ENCODE results near the gene SLC4A2. TPM values are rescaled to one million over a fixed set of nuclear protein-coding genes. Genes with fewer than 3 reads are reported as not detected.

The SLC4A2 gene
- polyA plus RNA-seq, 3 donors, result 21.6 to 132 (median 23.8) TPM

GRCh38 chr7:151087245-151088018, 28.0 kb downstream of the SLC4A2 start:
- H3K27ac ChIP-seq (ENCODE audit: low read depth in 1 of 2, low read length in 2 of 2), result peak overlapping the region; percentile 97 to 99
- peak overlapping the region; percentile 73 to 98 (median 95) for H3K4me3 ChIP-seq (replicated peaks in 1 of 3; ENCODE audit: low read depth in 2 of 3, low read length in 3 of 3)
- peaks cover 58 to 78% of the 10 kb centered on the region in 2 donors for H3K4me1 ChIP-seq (ENCODE audit: control insufficient read depth in 1 of 2, insufficient read depth in 2 of 2, low read length in 2 of 2)
- H3K9ac ChIP-seq (ENCODE audit: insufficient read depth, low read length, poor library complexity, severe bottlenecking), result peak overlapping the region; percentile 90
- no peaks in the 10 kb centered on the region for H3K9me3 ChIP-seq (replicated peaks in 1 of 2; ENCODE audit: control insufficient read depth in 1 of 2, insufficient read depth in 1 of 2, low read length in 2 of 2)
- Mint-ChIP-seq H3K4me1 (peaks cover 63% of the 10 kb centered on the region), H3K36me3 (peaks cover 16 to 19% of the 10 kb centered on the region in 2 donors), H3K27me3 (ENCODE audit: low read depth in 3 of 3) (peaks cover 0 to 2% (median 0%) of the 10 kb centered on the region in 3 donors), H3K4me3 (peak overlapping the region; percentile 90 to 94), H3K9me3 (peaks cover 0 to 3% (median 0%) of the 10 kb centered on the region in 7 donors), H3K27ac (peak overlapping the region; percentile 99 to 100 (median 99))
- WGBS (ENCODE audit: insufficient coverage), result under 1% methylated on average over 69 of the region's 70 CpGs
- H3K79me2 ChIP-seq (ENCODE audit: insufficient read depth, low read length), result peaks cover 43% of the 10 kb centered on the region
- H3K27me3 ChIP-seq (ENCODE audit: control insufficient read depth in 2 of 2, insufficient read depth in 2 of 2, low read length in 2 of 2), result no peaks in the 10 kb centered on the region
- peak; percentile 13 for TF ChIP-seq CTCF (IDR thresholded peaks at IDR 0.05)
- H4K20me1 ChIP-seq (ENCODE audit: insufficient read depth, low read length), result peaks cover 54% of the 10 kb centered on the region
- H3K36me3 ChIP-seq (replicated peaks in 1 of 2; ENCODE audit: control insufficient read depth in 1 of 2, insufficient read depth in 2 of 2, low read length in 2 of 2), result peaks cover 2 to 7% of the 10 kb centered on the region in 2 donors
- DNase-seq, result peak; percentile 63 to 82 (median 64)
- peak overlapping the region; percentile 92 for H3K4me2 ChIP-seq (replicated peaks; ENCODE audit: extremely low read depth, low read length, poor library complexity, severe bottlenecking)
- intact Hi-C loops (cut with micrococcal nuclease), result loop anchor here (2.0 to 10.0 kb wide), 4 partner anchors 29 to 713 kb away; partner anchors contain the start of genes SLC4A2 (in 2 of the 2), ABCB8 (in 1 of the 2) and ZNF775 (in 1 of the 2)
- H2AFZ ChIP-seq (ENCODE audit: insufficient read depth, low read depth, low read length, poor library complexity, severe bottlenecking), result peak overlapping the region; percentile 42

- H3K4me3 ChIP-seq (replicated peaks in 1 of 3; ENCODE audit: low read depth in 2 of 3, low read length in 3 of 3), result peak overlapping the region; percentile 73 to 98 (median 95)
- intact Hi-C loops (cut with micrococcal nuclease), result loop anchor here in 1 of 2 donors (2.0 to 10.0 kb wide), 4 partner anchors 29 to 713 kb away; partner anchors contain the start of genes ABCB8, SLC4A2 and ZNF775
- peaks cover 2 to 7% of the 10 kb centered on the region in 2 donors for H3K36me3 ChIP-seq (replicated peaks in 1 of 2; ENCODE audit: control insufficient read depth in 1 of 2, insufficient read depth in 2 of 2, low read length in 2 of 2)
- H3K27me3 ChIP-seq (ENCODE audit: control insufficient read depth in 2 of 2, insufficient read depth in 2 of 2, low read length in 2 of 2), result no peaks in the 10 kb centered on the region
- Mint-ChIP-seq H3K36me3 (peaks cover 19 to 20% of the 10 kb centered on the region in 2 donors), H3K27ac (peak overlapping the region; percentile 99 to 100 (median 99)), H3K4me3 (peak overlapping the region; percentile 90 to 94), H3K27me3 (ENCODE audit: low read depth in 3 of 3) (peaks cover 0 to 2% (median 0%) of the 10 kb centered on the region in 3 donors), H3K9me3 (peaks cover 0 to 3% (median 0%) of the 10 kb centered on the region in 7 donors), H3K4me1 (peaks cover 59% of the 10 kb centered on the region)
- peaks cover 62% of the 10 kb centered on the region for H4K20me1 ChIP-seq (ENCODE audit: insufficient read depth, low read length)
- H3K4me1 ChIP-seq (ENCODE audit: control insufficient read depth in 1 of 2, insufficient read depth in 2 of 2, low read length in 2 of 2), result peaks cover 53 to 71% of the 10 kb centered on the region in 2 donors
- no peak for TF ChIP-seq CTCF (IDR thresholded peaks at IDR 0.05)
- peak; percentile 40 to 63 (median 51) for DNase-seq
- no peaks in the 10 kb centered on the region for H3K9me3 ChIP-seq (replicated peaks in 1 of 2; ENCODE audit: control insufficient read depth in 1 of 2, insufficient read depth in 1 of 2, low read length in 2 of 2)
- peak overlapping the region; percentile 90 for H3K9ac ChIP-seq (ENCODE audit: insufficient read depth, low read length, poor library complexity, severe bottlenecking)
- H2AFZ ChIP-seq (ENCODE audit: insufficient read depth, low read depth, low read length, poor library complexity, severe bottlenecking), result no peak overlapping the region
- 21% methylated on average over 6 of the region's 16 CpGs for WGBS (ENCODE audit: insufficient coverage)
- H3K79me2 ChIP-seq (ENCODE audit: insufficient read depth, low read length), result peaks cover 44% of the 10 kb centered on the region
- H3K4me2 ChIP-seq (replicated peaks; ENCODE audit: extremely low read depth, low read length, poor library complexity, severe bottlenecking), result peak overlapping the region; percentile 92
- H3K27ac ChIP-seq (ENCODE audit: low read depth in 1 of 2, low read length in 2 of 2), result peak overlapping the region; percentile 97 to 99
These were observed 28.8 kb downstream of the SLC4A2 start for GRCh38 chr7:151088019-151088855.

Data from CD14-positive monocyte (primary cell).